ENCODE measurements around the gene B4GALT4.

GRCh38 chr3:119222391-119222790, 18.3 kb downstream of the B4GALT4 start:
- no peak for TF ChIP-seq ARNTL (CRISPR knock-in tag; IDR thresholded peaks at IDR 0.05; ENCODE audit: borderline replicate concordance, low read depth)
- no peak for TF ChIP-seq ZFP3 (CRISPR knock-in tag; IDR thresholded peaks at IDR 0.05)
- TF ChIP-seq RARB (CRISPR knock-in tag; IDR thresholded peaks at IDR 0.05) = no peak
- TF ChIP-seq PATZ1 (CRISPR knock-in tag; IDR thresholded peaks at IDR 0.05; ENCODE audit: borderline replicate concordance) = no peak
- TF ChIP-seq CREB5 (CRISPR knock-in tag; IDR thresholded peaks at IDR 0.05; ENCODE audit: low read depth) = no peak
- TF ChIP-seq CSDC2 (CRISPR knock-in tag; IDR thresholded peaks at IDR 0.05) = no peak
- TF ChIP-seq ZC3H10 (CRISPR knock-in tag; IDR thresholded peaks at IDR 0.05) = no peak
